Stimulated activated CD4-positive, alpha-beta T cell treated with anti-CD3 and anti-CD28 coated beads, Interleukin-1b, Interleukin-23, amount 100 ng/mL, for 48 hours (primary cell): ENCODE data around the gene AP1B1.

Source experiments
- DNase-seq: peaks from one replicate; pipeline ENCODE4 v3.0.0-alpha.2; 2020

The AP1B1 gene

DNA sequence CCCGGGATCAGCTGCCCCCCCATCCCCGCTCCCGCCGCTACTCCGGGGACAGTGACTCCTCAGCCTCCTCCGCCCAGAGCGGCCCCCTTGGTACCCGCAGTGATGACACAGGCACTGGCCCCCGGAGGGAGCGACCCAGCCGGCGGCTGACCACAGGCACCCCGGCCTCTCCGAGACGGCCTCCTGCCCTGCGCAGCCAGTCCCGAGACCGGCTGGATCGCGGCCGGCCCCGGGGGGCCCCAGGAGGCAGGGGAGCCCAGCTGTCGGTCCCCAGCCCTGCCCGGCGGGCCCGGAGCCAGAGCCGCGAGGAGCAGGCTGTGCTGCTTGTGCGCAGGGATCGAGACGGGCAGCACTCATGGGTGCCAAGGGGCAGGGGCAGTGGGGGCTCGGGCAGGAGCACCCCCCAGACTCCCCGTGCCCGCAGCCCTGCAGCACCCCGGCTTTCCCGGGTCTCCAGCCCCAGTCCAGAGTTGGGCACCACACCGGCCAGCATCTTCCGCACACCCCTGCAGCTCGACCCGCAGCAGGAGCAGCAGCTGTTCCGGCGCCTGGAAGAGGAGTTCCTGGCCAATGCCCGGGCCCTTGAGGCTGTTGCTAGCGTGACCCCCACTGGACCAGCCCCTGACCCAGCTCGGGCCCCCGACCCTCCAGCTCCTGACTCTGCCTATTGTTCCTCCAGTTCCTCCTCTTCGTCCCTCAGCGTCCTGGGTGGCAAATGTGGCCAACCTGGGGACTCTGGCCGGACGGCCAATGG, 76.7 kb downstream of the AP1B1 start:
- DNase-seq: no peak

DNA sequence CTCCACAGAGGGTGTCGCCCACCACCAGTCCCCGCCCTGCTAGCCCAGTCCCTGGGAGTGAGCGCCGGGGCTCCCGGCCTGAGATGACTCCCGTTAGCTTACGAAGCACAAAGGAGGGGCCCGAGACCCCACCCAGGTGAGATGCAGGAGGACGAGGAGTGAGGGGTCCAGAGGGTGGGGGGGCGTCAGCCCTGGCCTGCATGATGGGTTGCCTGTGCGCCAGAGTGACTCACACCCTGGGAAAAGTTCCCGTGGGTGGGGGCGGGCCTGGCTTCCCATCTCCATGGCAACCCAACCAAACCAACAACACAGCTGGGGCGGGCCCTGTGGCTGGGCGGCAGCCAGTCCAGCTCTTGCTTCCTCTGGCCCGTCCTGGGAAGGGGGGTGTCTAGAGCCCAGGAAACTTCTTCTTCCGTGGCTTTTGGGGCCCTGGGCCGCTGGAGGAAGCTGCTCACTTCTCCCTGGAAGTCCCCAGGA, 77.5 kb downstream of the AP1B1 start:
- peak; percentile 63 for DNase-seq

DNA sequence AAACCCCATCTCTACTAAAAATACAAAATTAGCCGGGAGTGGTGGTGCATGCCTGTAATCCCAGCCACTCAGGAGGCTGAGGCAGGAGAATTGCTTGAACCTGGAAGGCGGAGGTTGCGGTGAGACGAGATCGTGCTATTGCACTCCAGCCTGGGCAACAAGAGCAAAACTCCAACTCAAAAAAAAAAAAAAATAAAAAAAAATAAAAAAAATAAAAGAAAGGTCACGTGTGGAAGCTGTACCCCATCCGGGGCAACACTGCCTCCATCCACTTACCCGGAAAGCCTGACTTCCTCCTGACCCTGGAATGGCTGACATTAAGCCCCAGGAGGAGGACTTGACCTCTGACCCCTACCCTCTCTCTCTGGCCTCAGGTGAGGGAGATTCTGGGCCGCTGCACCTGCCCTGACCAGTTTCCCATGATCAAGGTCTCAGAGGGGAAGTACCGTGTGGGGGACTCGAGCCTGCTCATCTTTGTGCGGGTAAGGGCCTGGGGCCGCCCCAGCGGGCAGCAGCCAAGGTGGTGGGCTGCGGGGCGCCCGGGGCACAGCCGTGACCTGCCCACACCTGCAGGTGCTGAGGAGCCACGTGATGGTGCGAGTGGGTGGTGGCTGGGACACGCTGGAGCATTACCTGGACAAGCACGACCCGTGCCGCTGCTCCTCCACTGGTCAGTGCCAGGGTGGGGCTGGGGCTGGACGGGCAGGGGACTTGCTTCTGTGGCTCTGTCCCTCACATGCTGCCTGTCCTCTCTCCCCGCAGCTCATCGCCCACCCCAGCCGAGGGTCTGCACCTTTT, 78.1 kb downstream of the AP1B1 start:
- no peak for DNase-seq

DNA sequence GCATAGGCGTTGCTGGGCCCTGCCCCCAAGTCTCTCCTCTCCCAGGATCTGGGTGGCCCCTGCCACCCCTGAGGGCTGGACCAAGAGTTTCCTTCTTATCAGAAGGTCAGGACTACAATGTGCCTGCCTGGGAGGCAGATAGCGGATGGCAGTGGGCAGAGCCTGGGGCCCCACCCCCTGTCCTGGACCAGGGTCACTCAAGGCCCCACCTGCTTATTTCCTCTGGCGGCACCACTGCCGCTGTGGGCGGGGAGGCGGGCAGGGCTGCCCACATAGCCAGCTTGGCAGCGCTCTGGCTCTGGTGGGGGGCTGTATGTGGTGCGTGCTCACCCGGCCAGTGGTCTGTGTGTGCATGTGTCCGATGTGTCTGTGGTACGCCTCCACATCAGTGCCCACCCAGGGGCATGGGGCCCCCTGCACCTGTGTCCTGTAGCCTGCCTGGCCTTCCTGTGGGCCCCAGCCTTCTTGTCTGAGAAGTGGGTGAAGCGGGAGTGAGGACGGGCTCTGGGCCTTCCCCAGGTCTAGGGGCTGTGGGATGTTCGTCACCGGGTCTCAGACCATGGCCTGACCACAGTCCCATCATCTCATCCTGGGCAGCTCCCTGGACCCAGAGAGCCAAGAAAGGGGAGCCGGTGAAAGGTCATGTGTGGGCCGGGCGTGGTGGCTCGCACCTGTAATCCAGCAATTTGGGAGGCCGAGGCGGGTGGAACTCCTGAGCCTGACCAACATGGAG, 78.9 kb downstream of the AP1B1 start:
- DNase-seq: no peak

DNA sequence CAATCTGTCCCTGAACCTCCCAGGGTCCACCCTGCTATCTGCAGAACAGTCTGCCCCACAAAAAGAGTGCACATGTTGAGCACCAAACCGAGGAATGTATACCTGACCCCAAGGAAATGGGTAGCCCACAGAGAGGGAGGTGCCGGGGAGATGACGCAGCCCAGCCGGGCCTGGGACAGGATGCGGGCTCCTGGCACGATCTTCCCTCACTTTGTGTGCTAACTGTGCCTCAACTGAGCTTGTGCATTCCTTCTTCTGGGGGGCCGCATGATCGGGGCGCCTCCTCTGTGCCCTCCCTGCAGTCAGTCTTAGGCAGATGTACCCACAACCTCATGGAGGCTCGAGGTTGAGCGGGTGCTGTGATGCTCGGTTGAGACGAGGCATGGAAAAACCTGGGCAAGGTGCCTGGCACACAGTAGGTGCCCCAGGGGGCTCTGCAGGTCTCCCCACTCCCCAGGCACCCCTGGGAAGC, 79.5 kb downstream of the AP1B1 start:
- no peak for DNase-seq

DNA sequence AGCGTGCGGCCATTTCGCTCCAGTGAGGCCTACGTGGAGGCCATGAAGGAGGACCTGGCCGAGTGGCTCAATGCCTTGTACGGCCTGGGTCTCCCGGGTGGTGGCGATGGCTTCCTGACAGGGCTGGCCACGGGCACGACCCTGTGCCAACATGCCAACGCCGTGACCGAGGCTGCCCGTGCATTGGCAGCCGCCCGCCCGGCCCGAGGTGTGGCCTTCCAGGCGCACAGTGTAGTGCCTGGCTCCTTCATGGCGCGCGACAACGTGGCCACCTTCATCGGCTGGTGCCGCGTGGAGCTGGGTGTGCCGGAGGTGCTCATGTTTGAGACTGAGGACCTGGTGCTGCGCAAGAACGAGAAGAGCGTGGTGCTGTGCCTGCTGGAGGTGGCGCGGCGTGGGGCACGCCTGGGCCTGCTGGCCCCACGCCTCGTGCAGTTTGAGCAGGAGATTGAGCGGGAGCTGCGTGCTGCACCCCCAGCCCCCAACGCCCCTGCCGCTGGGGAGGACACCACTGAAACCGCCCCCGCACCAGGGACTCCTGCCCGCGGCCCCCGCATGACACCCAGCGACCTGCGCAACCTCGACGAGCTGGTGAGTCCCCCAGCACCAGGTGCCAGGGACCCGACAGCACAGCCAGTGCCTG, 80.1 kb downstream of the AP1B1 start:
- no peak for DNase-seq

DNA sequence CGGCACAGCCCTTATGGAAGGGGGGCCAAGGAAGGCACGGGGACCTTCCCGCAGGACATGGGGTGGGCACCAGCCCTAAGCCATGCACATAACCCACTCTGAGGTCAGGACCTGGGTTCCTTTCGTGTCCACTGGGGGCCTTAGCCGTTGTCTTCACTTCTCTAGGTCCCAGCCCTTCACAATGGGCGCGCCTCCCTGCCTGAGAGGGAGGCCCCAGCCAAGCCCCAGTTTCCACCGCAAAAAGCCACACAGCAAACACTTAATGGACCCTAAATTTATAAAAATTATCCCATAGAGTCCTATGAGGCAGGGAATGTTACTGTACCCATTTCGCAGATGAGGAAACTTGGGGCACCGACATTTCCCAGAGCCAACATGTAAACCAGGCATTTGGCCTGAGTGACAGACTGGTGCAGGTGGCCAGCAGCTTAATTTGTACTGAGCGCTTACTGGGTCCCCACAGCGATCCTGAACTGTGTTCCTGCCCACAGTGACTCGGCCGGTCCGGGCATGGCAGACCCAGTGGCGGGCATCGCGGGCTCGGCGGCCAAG, 80.7 kb downstream of the AP1B1 start:
- no peak for DNase-seq

DNA sequence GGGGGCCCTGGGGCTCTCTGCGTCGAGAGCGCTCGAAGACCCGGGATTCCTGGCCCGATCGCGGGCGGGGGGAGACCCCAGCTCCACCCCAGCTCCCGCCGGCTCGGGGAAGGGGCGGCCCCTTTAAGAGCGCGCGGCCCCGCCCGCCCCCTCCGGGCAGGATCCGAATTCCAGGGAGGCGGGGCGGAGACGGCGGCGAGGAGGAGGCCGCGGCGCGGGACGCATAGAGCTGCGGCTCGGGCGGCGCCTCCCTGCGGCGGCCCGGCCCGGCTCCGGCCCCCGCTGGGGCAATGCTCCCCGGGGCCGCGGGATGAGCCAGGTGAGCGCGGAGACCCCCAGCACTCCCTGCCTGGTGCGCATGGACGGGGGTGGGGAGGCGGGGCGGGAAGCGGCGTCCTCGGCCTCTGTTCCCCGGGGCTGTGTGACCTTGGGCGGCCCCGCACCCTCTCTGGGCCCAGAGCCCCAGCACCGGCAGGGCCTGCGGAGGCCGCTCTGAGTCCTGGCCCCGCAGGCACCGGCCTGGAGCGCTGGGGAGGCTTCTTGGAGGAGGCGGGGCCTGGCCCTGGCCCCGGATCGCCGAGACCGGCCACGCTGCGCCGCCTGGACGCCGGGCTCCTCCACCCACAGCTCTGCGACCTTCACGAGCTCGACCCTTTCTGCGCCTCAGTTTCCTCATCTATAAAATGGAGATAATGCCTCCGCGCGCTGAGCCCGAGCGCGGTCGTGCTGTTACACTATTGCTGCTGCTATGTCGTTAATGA, 81.4 kb downstream of the AP1B1 start:
- no peak for DNase-seq

DNA sequence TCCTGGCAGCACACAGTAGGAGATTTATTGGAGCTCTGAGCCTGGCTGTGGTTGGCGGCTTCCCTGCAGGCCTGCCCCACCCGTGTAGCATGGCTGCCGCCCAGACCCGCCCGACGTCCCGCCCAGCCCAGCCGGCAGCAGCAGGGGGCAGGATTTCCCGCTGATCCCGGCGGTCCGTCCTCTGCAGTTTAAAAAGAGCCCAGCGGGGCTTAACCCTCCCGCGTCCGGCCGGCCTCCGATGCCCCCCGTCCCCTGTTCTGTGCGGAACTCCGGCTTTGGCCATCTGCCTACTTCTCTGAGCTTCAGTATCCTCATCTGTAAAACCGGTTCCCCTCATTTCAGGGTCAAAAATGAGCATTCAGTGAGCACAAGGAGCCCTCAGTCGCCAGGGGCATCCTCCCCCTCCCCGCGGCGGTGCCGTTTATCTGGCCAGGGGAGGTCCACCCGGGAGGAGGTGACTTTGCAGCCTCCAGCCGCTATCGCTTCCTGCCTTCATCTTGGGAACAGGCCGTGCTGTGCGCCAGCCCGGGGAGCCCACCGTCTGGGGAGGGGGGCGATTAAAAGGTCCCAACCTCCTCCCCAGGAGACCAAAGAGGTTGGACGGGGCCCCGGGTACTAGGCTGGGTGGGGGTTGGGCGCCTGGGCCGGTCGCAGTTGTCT, 82.1 kb downstream of the AP1B1 start, which contains the start of gene GAS2L1:
Gene GAS2L1, plus strand, starts transcription at position 476 of the 660 bp plus-strand sequence. CDS start 1,456 bp downstream, outside the sequence.
- DNase-seq: peak; percentile 43

DNA sequence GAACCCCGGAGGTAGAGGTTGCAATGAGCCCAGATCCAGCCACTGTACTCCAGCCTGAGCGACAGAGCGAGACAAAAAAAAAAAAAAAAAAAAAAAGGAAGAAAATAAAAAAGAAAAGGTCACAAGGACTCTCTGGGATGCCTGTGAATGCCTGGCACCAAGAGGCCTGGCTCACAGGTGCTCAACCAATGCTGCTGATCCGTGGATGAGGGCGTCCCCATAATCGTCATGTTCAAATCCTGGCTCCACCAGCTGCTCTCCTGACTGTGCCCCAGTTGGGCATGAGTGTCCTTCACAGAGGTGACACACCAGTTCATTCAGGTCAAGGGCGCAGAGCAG, 82.6 kb downstream of the AP1B1 start:
- DNase-seq: no peak

DNA sequence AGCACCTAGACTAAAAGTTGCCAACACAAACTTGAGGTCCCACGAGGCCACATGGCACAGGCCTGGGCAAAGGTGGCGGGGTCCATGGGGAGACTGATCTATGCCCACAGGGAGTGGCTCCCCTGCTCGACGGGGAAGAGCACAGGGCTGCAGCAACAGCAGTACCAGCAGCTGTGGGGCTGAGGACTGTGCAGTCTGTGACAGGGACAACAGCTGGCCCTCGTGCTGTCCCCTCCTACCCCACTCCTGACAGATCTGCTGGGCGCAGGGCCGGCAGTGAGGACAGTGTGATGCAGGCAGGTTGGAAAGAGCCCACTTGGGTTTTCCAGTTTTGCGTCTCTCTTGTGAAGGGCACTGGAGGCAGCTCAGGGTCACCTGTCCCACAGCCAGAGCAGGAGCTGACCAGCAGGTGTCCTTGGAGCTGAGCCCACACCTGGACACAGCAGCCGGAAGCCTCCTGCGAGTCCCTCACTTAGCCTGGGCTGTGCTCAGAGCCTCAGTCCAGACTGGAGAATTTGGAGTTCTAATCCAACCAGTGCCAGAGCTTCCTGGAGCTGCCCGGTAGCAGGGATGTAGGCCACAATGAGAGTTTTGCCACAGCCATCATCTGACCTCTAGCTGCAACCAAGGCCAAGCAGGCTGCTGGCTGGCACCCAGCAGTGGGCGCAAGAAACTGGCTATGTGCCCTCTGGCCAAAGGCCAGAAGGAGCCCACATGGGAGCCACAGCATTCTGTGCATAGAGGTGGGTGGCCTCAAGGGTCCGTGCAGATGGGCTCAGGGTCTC, 85.5 kb downstream of the AP1B1 start:
- no peak for DNase-seq

DNA sequence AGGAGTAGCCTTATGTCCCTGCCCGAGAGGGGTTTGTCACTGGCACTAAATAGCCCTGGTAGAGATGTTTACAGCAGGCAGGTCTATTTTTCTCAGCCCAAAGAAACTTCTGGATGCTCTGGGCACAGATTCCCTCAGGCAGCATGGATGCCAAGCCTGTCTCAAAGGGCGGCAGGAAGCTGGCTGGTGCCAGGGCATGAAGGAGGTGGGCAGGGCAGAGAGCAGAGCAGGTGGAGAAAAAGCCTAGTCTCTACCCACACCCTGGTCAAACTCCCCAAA, 86.0 kb downstream of the AP1B1 start:
- no peak for DNase-seq

DNA sequence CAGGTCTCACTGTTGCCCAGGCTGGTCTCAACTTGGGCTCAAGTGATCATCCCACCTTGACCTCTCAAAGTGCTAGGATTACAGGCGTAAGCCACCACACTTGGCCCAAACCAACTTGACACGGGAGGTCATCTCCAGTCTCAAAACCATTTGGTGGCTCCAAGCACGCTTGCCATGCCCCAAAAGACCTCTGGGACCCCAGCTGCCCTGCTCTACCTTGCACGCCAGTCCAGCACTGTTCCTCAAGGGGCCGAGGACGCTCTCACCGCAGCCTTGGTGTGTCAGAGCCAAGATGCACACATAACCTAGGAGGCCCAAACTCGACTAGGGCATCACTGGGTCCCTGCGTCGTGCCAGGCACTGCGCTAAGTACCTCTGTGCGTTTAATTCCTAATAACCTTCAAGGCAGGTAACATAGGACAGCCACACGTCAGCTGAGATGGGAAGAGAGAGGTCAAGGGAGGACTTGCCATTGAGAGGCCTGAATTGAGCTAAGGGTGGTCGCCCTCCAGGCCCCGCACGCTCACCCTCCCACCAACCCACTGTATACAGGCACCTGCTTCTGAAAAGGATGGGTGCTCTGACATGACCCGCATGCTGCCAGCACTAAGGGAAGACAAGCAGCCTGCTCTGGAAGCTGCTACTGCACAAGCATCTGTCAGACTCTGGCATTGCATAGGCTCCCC, 86.5 kb downstream of the AP1B1 start:
- no peak for DNase-seq

DNA sequence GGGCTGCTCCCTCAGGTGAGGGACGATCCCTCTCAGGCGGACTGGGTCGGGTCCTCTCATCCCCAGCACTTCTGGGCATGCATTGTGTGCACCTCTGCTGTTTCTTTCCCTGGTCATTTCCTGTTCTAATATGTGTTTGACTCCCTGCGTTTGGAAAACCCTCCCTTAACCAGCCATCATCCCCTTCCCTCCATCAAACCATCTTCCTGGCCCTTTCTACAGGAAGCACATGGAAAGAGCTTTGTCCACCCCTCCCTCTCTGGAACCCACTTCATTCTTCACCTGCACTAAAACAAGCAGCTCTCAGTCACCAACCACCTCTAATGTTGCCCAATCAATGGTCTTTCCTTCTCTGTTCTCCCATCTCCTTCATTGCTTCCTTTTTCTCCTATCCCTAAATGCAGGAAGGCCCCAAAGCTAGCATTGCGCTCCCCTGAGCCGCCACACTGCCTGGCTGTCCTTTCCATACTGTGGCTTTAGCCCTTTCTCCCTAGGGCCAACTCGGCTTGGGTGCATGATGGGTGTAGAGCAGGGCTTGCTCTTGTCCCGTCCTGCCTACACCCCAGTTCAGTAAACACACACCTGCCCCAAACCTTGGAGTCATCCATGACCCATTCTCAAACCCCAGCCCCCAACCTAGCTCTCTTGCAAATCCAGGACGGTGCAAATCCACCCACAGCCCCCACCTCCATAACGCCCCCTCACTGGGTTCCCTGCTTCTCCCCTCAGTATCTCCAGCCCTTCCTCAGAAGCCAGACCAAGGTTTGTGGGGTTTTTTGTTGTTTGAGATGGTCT, 87.4 kb downstream of the AP1B1 start:
- DNase-seq: no peak

DNA sequence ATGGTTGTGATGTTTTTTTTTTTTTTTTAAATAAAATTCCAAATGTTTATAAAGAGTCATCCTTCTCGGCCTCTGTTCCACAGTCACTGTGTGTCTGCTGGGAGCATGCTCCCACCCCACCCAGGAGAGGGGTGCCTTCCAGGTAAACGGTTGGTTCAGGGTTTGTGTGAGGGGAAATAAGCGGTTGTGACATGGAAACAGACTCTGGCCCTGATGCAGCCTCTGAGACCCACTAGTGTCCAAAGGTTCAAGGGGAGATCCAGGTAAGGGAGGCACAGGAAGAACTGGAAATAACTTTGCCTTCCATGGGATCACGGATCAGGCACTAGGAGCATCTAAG, 87.9 kb downstream of the AP1B1 start:
- DNase-seq: no peak

DNA sequence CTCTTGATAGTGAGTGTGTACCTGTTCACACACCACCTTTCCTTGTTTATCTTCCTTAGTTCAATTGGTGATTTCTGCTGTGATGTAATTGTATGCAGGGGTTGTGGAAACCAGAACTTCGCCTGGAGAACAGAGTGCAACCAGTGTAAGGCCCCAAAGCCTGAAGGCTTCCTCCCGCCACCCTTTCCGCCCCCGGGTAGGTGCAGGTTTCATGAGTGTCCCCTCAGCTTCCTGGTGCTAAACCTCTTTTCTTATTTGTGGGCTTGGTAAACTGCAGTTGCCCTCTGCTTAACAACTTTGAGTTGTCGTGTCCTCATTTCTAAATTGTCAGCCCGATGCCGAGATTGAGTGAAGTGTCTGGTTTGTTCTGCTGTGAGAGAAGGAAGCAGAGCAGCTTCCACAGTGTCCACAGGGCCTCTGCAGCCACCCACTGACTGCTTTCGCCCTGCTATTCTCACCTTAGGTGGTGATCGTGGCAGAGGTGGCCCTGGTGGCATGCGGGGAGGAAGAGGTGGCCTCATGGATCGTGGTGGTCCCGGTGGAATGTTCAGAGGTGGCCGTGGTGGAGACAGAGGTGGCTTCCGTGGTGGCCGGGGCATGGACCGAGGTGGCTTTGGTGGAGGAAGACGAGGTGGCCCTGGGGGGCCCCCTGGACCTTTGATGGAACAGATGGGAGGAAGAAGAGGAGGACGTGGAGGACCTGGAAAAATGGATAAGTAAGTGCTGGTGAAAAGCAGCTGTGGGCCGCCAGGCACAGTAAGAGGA, 89.1 kb downstream of the AP1B1 start:
- DNase-seq: no peak

DNA sequence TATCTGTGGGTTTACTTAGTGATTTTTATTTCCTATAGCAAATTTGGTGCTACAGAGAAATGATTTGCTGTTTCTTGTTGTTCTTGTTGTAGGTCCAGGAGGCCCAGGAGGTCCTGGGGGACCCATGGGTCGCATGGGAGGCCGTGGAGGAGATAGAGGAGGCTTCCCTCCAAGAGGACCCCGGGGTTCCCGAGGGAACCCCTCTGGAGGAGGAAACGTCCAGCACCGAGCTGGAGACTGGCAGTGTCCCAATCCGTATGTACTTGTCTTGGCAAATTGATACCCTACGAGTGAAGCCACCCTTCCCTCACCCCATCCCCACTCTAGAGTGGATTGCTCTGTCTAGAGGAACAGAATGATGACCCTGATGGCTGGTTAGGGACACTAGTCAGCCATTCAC, 89.7 kb downstream of the AP1B1 start:
- no peak for DNase-seq

DNA sequence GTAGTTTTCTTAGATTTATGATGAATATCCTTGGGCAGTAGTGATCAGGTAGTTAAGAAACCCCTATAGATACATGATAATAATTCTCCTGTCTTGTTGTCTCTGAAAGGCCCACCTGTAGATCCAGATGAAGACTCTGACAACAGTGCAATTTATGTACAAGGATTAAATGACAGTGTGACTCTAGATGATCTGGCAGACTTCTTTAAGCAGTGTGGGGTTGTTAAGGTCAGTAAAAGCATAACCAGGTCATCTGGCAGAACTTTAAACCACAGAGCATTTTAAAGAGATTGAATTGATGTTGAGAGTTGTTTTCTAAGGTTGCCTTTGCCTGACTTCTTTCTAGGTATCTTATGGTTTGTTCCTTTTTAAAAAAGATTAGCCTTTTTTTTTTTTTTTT, 96.0 kb downstream of the AP1B1 start:
- no peak for DNase-seq

DNA sequence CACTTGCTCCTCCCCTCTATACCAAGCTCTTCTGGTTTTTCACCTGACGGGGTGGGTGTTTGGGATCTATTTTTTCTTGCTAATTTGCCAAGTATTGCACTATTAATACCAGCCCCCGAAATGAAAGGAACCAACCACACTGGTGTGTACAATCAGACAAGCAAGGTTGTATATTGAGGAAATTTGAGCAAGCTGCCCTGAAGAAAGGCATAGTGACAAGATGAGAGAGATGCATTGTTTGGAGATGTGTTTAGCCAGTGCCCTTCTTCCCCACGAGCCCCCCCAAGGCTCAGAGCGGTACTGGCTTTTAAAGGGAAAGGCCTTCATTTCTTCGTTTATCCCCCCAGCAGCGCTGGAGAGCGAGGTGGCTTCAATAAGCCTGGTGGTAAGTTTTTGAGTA, 97.2 kb downstream of the AP1B1 start:
- DNase-seq: no peak
